Fibroblast of lung (primary cell): ENCODE measurements around the gene SNRK. TPM values are rescaled to one million over a fixed set of nuclear protein-coding genes. Genes with fewer than 3 reads are reported as not detected.

Experiments
- DNase-seq, 2 donors: peaks; one replicate each; pipeline versions ENCODE4 v3.0.0 to v3.0.0-alpha.2; 2010; ENCODE audit warnings: low read depth in 2 of 2
- H2AFZ ChIP-seq: 2 replicates; pipeline ENCODE4 v1.5.1; 2012; ENCODE audit warnings: low read length, control low read depth, inconsistent platforms
- H3K27ac ChIP-seq: 2 replicates; pipeline ENCODE4 v1.5.1; 2011; ENCODE audit warnings: low read length, control low read depth; ENCODE audit not compliant: insufficient read depth
- H3K27me3 ChIP-seq: 2 replicates; pipeline ENCODE4 v1.5.1; 2011; ENCODE audit warnings: mild to moderate bottlenecking, low read length; ENCODE audit not compliant: control insufficient read depth, insufficient read depth
- H3K36me3 ChIP-seq: 2 replicates; pipeline ENCODE4 v1.5.1; 2011; ENCODE audit warnings: low read length; ENCODE audit not compliant: control insufficient read depth, insufficient read depth
- H3K4me1 ChIP-seq: 2 replicates; pipeline ENCODE4 v1.5.1; 2011; ENCODE audit warnings: low read length; ENCODE audit not compliant: control insufficient read depth, insufficient read depth; ENCODE audit errors: extremely low read depth
- H3K4me2 ChIP-seq: 2 replicates; pipeline ENCODE4 v1.5.1; 2011; ENCODE audit warnings: low read length, control low read depth; ENCODE audit not compliant: insufficient read depth; ENCODE audit errors: extremely low read depth
- H3K4me3 ChIP-seq, 4 experiments: fragments of 200-600 bp in 1 of 4; sonication (generic) in 1 of 4; replicated peaks in 1 of 4; 2 replicates each; pipeline ENCODE4 v1.5.1; 2011 to 2016; ENCODE audit warnings: low read length in 4 of 4, low read depth in 3 of 4, mild to moderate bottlenecking in 3 of 4, control low read depth in 2 of 4, inconsistent platforms in 1 of 4, mixed read lengths in 1 of 4; ENCODE audit not compliant: insufficient read depth in 1 of 4; ENCODE audit errors: control extremely low read depth in 1 of 4
- H3K79me2 ChIP-seq: 2 replicates; pipeline ENCODE4 v1.5.1; 2012; ENCODE audit warnings: mild to moderate bottlenecking, low read length, inconsistent platforms; ENCODE audit not compliant: control insufficient read depth, insufficient read depth
- H3K9ac ChIP-seq: 2 replicates; pipeline ENCODE4 v1.5.1; 2011; ENCODE audit warnings: mild to moderate bottlenecking, low read length, control low read depth; ENCODE audit not compliant: insufficient read depth
- H3K9me3 ChIP-seq: 2 replicates; pipeline ENCODE4 v1.5.1; 2012; ENCODE audit warnings: low read depth, low read length; ENCODE audit not compliant: control insufficient read depth, insufficient read depth
- H4K20me1 ChIP-seq: 2 replicates; pipeline ENCODE4 v1.5.1; 2011; ENCODE audit warnings: low read length; ENCODE audit not compliant: control insufficient read depth, insufficient read depth; ENCODE audit errors: extremely low read depth
- CTCF ChIP-seq, 2 donors: IDR thresholded peaks in 1 of 2; conservative IDR thresholded peaks in 1 of 2; 1 replicate in 1 of 2; 2 replicates in 1 of 2; pipeline ENCODE4 v1.5.1; 2011 to 2012; ENCODE audit warnings: low read length in 2 of 2, control low read depth in 1 of 2, inconsistent platforms in 1 of 2, low read depth in 1 of 2, mild to moderate bottlenecking in 1 of 2
- EZH2 ChIP-seq: IDR thresholded peaks from 2 replicates; pipeline ENCODE4 v1.5.1; 2012; ENCODE audit warnings: low read length, control low read depth, mild to moderate bottlenecking; ENCODE audit errors: missing control alignments
- polyA plus RNA-seq, 2 donors: library from polyadenylated mRNA; depleted of rRNA in 1 of 2; stranded (reverse) in 1 of 2; unstranded in 1 of 2; fragments of >200 nt; gene quantifications; 2 replicates each; pipeline ENCODE4 v1.2.1, GENCODE V29; 2011 to 2012; ENCODE audit warnings: missing spikeins in 1 of 2
- total RNA-seq: library from RNA; depleted of rRNA; stranded (reverse); fragments of >200 nt; gene quantifications from 2 replicates; pipeline ENCODE4 v1.2.1, GENCODE V29; 2014

Gene SNRK
- total and polyA plus RNA-seq, 2 donors (not counting 1 experiment from before 2014, with no cell fraction given), result 11.9 to 22.6 TPM

GRCh38 chr3:43343185-43343584, 56.8 kb downstream of the SNRK start:
- H3K79me2 ChIP-seq, result no peaks in the 10 kb centered on the region

GRCh38 chr3:43343815-43344214, 57.5 kb downstream of the SNRK start:
- Histone ChIP-seq H3K9ac (no peak overlapping the region), H3K4me3 (no peak overlapping the region), H4K20me1 (no peaks in the 10 kb centered on the region), H3K4me1 (peaks cover 2% of the 10 kb centered on the region), H2AFZ (no peak overlapping the region), H3K36me3 (peaks cover 7% of the 10 kb centered on the region), H3K4me2 (no peak overlapping the region), H3K27me3 (no peaks in the 10 kb centered on the region), H3K79me2 (no peaks in the 10 kb centered on the region), H3K9me3 (no peaks in the 10 kb centered on the region), H3K27ac (no peak overlapping the region)
- TF ChIP-seq CTCF (conservative IDR thresholded peaks at IDR 0.05 in 1 of 2, IDR thresholded peaks at IDR 0.05 in 1 of 2; ENCODE audit: low read depth in 1 of 2, low read length in 2 of 2) (no peak), EZH2 (no peak)
- DNase-seq, result no peak

More at GRCh38 chr3:43343185-43343584, 56.8 kb downstream of the SNRK start:
- Histone ChIP-seq H3K36me3 (peaks cover 4% of the 10 kb centered on the region), H3K4me1 (peaks cover 2% of the 10 kb centered on the region), H3K27me3 (no peaks in the 10 kb centered on the region), H3K27ac (no peak overlapping the region), H4K20me1 (no peaks in the 10 kb centered on the region), H3K4me2 (no peak overlapping the region), H3K4me3 (no peak overlapping the region), H3K9me3 (no peaks in the 10 kb centered on the region), H3K9ac (no peak overlapping the region), H2AFZ (no peak overlapping the region)
- TF ChIP-seq CTCF (conservative IDR thresholded peaks at IDR 0.05 in 1 of 2, IDR thresholded peaks at IDR 0.05 in 1 of 2; ENCODE audit: low read depth in 1 of 2, low read length in 2 of 2) (no peak), EZH2 (no peak)
- no peak for DNase-seq

GRCh38 chr3:43344520-43344919, 58.2 kb downstream of the SNRK start:
- no peaks in the 10 kb centered on the region for H3K27me3 ChIP-seq
- no peaks in the 10 kb centered on the region for H3K79me2 ChIP-seq
- H3K4me3 ChIP-seq, result no peak overlapping the region
- H3K36me3 ChIP-seq, result peaks cover 7% of the 10 kb centered on the region
- peaks cover 2% of the 10 kb centered on the region for H3K4me1 ChIP-seq
- H3K4me2 ChIP-seq, result no peak overlapping the region
- H3K9me3 ChIP-seq, result no peaks in the 10 kb centered on the region
- H2AFZ ChIP-seq, result no peak overlapping the region
- H4K20me1 ChIP-seq, result no peaks in the 10 kb centered on the region
- no peak overlapping the region for H3K9ac ChIP-seq
- H3K27ac ChIP-seq, result no peak overlapping the region
- TF ChIP-seq EZH2 (no peak), CTCF (conservative IDR thresholded peaks at IDR 0.05 in 1 of 2, IDR thresholded peaks at IDR 0.05 in 1 of 2; ENCODE audit: low read depth in 1 of 2, low read length in 2 of 2) (no peak)
- no peak for DNase-seq
